HCT116 (cell line): Measurements from ENCODE around the gene MBD6. TPM values are rescaled to one million over a fixed set of nuclear protein-coding genes. Genes with fewer than 3 reads are reported as not detected.

Experiments used
- ATAC-seq: fragments of 200-7000 bp; cut with Tn5 transposase; 2 replicates; pipeline ENCODE4 v1.9.1; 2020; ENCODE audit warnings: mild to moderate bottlenecking, moderate library complexity
- BruUV-seq: library from RNA; stranded (reverse); fragments of 400-500 nt; replicated peaks from 2 replicates; lab custom pipeline; 2021; lab: Mats Ljungman, UMichigan
- CTCF ChIA-PET: fragments of 300-600 bp; sonication (Branson Sonifier 250); formaldehyde crosslinking; loops from one replicate; lab custom pipeline; 2021; ENCODE audit warnings: antibody characterized with exemption; lab: Charles Lee
- POLR2A ChIA-PET: fragments of 300-600, 350-600 bp; sonication (Branson Sonifier 250); formaldehyde crosslinking; loops from one replicate; lab custom pipeline; 2021; ENCODE audit warnings: antibody characterized with exemption; lab: Charles Lee
- RAD21 ChIA-PET, 2 experiments: fragments of 300-600 bp; sonication (Branson Sonifier 250); formaldehyde crosslinking; loops; one replicate each; lab custom pipeline; 2023; ENCODE audit warnings: low total read pairs in 2 of 2; ENCODE audit not compliant: uncharacterized antibody in 2 of 2, unreplicated experiment in 2 of 2, low non-redundant PET in 1 of 2; lab: Charles Lee
- DNase-seq: peaks from one replicate; pipeline ENCODE4 v3.0.0-alpha.2; 2010; ENCODE audit warnings: low read depth, low spot score
- H2AFZ ChIP-seq: fragments of 200-600 bp; shearing (Covaris generic), sonication (generic); 2 replicates; pipeline ENCODE4 v1.6.1; 2017; ENCODE audit warnings: low read depth, mixed run types, mixed read lengths, antibody characterized with exemption, low read length; ENCODE audit not compliant: poor library complexity, severe bottlenecking
- H3K27ac ChIP-seq: 2 replicates; pipeline ENCODE4 v1.5.1; 2012; ENCODE audit warnings: low read depth, low read length
- H3K27me3 ChIP-seq: fragments of 200-600 bp; sonication (generic); 2 replicates; pipeline ENCODE4 v1.6.1; 2016; ENCODE audit warnings: mixed run types, low read length, mixed read lengths; ENCODE audit not compliant: insufficient read depth
- H3K36me3 ChIP-seq, 2 experiments: fragments of 200-500 bp in 1 of 2; fragments of 200-600 bp in 1 of 2; sonication (Bioruptor generic) in 1 of 2; sonication (generic) in 1 of 2; 2 replicates each; pipeline versions ENCODE4 v1.5.1 to v1.6.1; 2014 to 2016; ENCODE audit warnings: low read length in 2 of 2, inconsistent platforms in 1 of 2, mixed read lengths in 1 of 2, mixed run types in 1 of 2; ENCODE audit not compliant: insufficient read depth in 2 of 2, control insufficient read depth in 1 of 2
- H3K4me1 ChIP-seq, 2 experiments: fragments of 200-600 bp in 1 of 2; sonication (generic) in 1 of 2; 2 replicates each; pipeline versions ENCODE4 v1.5.1 to v1.6.1; 2012 to 2017; ENCODE audit warnings: low read length in 2 of 2, inconsistent platforms in 1 of 2, mild to moderate bottlenecking in 1 of 2, mixed read lengths in 1 of 2, mixed run types in 1 of 2, moderate library complexity in 1 of 2; ENCODE audit not compliant: insufficient read depth in 2 of 2, control insufficient read depth in 1 of 2
- H3K4me2 ChIP-seq: fragments of 200-600 bp; sonication (generic); 2 replicates; pipeline ENCODE4 v1.6.1; 2017; ENCODE audit warnings: mixed run types, low read length, mixed read lengths
- H3K4me3 ChIP-seq, 2 experiments: fragments of 200-600 bp in 1 of 2; sonication (generic) in 1 of 2; replicated peaks in 1 of 2; 2 replicates each; pipeline ENCODE4 v1.5.1; 2011 to 2016; ENCODE audit warnings: low read length in 2 of 2, control low read depth in 1 of 2, low read depth in 1 of 2, mild to moderate bottlenecking in 1 of 2, mixed read lengths in 1 of 2, mixed run types in 1 of 2
- H3K79me2 ChIP-seq: fragments of 200-600 bp; sonication (generic); 2 replicates; pipeline ENCODE4 v1.6.1; 2017; ENCODE audit warnings: mild to moderate bottlenecking, mixed run types, low read length, moderate library complexity, mixed read lengths; ENCODE audit not compliant: insufficient read depth
- H3K9ac ChIP-seq: fragments of 200-600 bp; sonication (generic); 2 replicates; pipeline ENCODE4 v1.6.1; 2016; ENCODE audit warnings: low read length, mixed read lengths
- H3K9me2 ChIP-seq: fragments of 200-600 bp; sonication (generic), shearing (Covaris generic); 2 replicates; pipeline ENCODE4 v1.6.1; 2017; ENCODE audit warnings: mixed run types, mild to moderate bottlenecking, moderate library complexity; ENCODE audit not compliant: insufficient read depth
- H3K9me3 ChIP-seq, 2 experiments: fragments of 200-500 bp in 1 of 2; fragments of 200-600 bp in 1 of 2; sonication (Bioruptor generic) in 1 of 2; sonication (generic) in 1 of 2; 2 replicates each; pipeline ENCODE4 v1.6.1; 2014 to 2017; ENCODE audit warnings: low read length in 2 of 2, mixed read lengths in 2 of 2, inconsistent platforms in 1 of 2, low read depth in 1 of 2, mild to moderate bottlenecking in 1 of 2, mixed run types in 1 of 2, moderate library complexity in 1 of 2; ENCODE audit not compliant: control insufficient read depth in 1 of 2, insufficient read depth in 1 of 2
- H4K20me1 ChIP-seq: fragments of 200-600 bp; sonication (generic), shearing (Covaris generic); 2 replicates; pipeline ENCODE4 v1.6.1; 2017; ENCODE audit warnings: mixed run types, mild to moderate bottlenecking, moderate library complexity; ENCODE audit not compliant: insufficient read depth
- EGR1 ChIP-seq: IDR thresholded peaks from 2 replicates; pipeline ENCODE4 v1.6.1; 2012; ENCODE audit warnings: low read depth
- JUND ChIP-seq: IDR thresholded peaks from 2 replicates; pipeline ENCODE4 v1.6.1; 2012
- POLR2A ChIP-seq: IDR thresholded peaks from 2 replicates; pipeline ENCODE4 v1.7.0; 2011; ENCODE audit warnings: borderline replicate concordance; ENCODE audit not compliant: insufficient read depth, insufficient read length; ENCODE audit errors: extremely low read depth
- SP1 ChIP-seq: IDR thresholded peaks from 2 replicates; pipeline ENCODE4 v1.6.1; 2012; ENCODE audit warnings: low read depth
- TCF7L2 ChIP-seq: IDR thresholded peaks from 2 replicates; pipeline ENCODE4 v1.7.0; 2011; ENCODE audit warnings: borderline replicate concordance, inconsistent platforms; ENCODE audit not compliant: insufficient read depth, insufficient read length; ENCODE audit errors: extremely low read depth
- ZFX ChIP-seq: fragments of 450-650 bp; IDR thresholded peaks from 2 replicates; pipeline ENCODE4 v1.6.1; 2017
- ZNF274 ChIP-seq: fragments of 200-500 bp; sonication (Bioruptor generic); IDR thresholded peaks from 2 replicates; pipeline ENCODE4 v1.6.1; 2014; ENCODE audit warnings: mild to moderate bottlenecking, low read depth, low read length, inconsistent platforms
- intact Hi-C: fragments of 100-400 bp; cut with micrococcal nuclease; formaldehyde crosslinking; loops from 2 replicates; pipeline ENCODE4 v1.10.0; 2022
- total RNA-seq: library from RNA; stranded (reverse); gene quantifications from one replicate; pipeline ENCODE4 v1.2.1, GENCODE V29; 2021; ENCODE audit not compliant: unreplicated experiment
- TF ChIP-seq, protein P1 (sequence below): IDR thresholded peaks from 2 replicates; pipeline ENCODE4 v1.6.1; 2012; ENCODE audit warnings: low read depth
- TF ChIP-seq, protein P2 (sequence below): IDR thresholded peaks from 2 replicates; pipeline ENCODE4 v1.6.1; 2012

MBD6 gene
- total RNA-seq, 1 experiment from 2014 or later: 70.1 TPM

DNA sequence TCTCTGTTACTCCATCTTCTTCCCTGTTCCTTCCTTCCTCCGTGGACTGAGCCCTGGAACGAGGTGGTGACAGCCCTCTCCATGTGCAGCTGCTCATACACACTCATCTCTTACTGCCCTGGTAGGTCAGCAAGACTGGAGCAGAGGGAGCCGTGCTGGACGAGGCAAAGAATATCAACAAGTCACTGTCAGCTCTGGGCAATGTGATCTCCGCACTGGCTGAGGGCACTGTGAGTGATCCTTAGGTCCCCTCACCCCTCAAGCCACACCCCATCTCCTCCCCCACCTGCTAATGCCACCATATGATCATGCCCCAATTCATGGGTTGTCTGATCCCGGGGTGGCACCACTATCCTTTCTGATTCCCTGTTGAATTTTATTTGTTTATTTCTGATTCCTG, 46.2 kb downstream of the MBD6 start:
- no peaks in the 10 kb centered on the region for H3K9me2 ChIP-seq
- no peak overlapping the region for H3K27ac ChIP-seq
- RAD21 ChIA-PET: no interaction called here
- no peaks in the 10 kb centered on the region for H3K4me1 ChIP-seq
- no peaks in the 10 kb centered on the region for H3K27me3 ChIP-seq
- no peak overlapping the region for H3K9ac ChIP-seq
- H3K4me3 ChIP-seq: no peak overlapping the region
- DNase-seq: no peak
- POLR2A ChIA-PET: no interaction called here
- no peak overlapping the region for H2AFZ ChIP-seq
- peaks cover 0 to 6% of the 10 kb centered on the region in 2 experiments; a peak in 2 of 4 replicates for H3K36me3 ChIP-seq
- ATAC-seq: no peak
- TF ChIP-seq EGR1 (no peak), JUND (no peak), TCF7L2 (no peak), ZFX (no peak), SP1 (no peak), ZNF274 (no peak), POLR2A (no peak)
- TF ChIP-seq, protein P1, sequence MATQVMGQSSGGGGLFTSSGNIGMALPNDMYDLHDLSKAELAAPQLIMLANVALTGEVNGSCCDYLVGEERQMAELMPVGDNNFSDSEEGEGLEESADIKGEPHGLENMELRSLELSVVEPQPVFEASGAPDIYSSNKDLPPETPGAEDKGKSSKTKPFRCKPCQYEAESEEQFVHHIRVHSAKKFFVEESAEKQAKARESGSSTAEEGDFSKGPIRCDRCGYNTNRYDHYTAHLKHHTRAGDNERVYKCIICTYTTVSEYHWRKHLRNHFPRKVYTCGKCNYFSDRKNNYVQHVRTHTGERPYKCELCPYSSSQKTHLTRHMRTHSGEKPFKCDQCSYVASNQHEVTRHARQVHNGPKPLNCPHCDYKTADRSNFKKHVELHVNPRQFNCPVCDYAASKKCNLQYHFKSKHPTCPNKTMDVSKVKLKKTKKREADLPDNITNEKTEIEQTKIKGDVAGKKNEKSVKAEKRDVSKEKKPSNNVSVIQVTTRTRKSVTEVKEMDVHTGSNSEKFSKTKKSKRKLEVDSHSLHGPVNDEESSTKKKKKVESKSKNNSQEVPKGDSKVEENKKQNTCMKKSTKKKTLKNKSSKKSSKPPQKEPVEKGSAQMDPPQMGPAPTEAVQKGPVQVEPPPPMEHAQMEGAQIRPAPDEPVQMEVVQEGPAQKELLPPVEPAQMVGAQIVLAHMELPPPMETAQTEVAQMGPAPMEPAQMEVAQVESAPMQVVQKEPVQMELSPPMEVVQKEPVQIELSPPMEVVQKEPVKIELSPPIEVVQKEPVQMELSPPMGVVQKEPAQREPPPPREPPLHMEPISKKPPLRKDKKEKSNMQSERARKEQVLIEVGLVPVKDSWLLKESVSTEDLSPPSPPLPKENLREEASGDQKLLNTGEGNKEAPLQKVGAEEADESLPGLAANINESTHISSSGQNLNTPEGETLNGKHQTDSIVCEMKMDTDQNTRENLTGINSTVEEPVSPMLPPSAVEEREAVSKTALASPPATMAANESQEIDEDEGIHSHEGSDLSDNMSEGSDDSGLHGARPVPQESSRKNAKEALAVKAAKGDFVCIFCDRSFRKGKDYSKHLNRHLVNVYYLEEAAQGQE: no peak
- TF ChIP-seq, protein P2, sequence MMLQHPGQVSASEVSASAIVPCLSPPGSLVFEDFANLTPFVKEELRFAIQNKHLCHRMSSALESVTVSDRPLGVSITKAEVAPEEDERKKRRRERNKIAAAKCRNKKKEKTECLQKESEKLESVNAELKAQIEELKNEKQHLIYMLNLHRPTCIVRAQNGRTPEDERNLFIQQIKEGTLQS: no peak
- TF ChIP-seq, all 23 proteins: peak for 0
- Histone ChIP-seq H4K20me1 (no peaks in the 10 kb centered on the region), H3K9me3 (no peaks in the 10 kb centered on the region), H3K79me2 (no peaks in the 10 kb centered on the region), H3K4me2 (no peak overlapping the region)
- intact Hi-C loops: no loop called here
- no TSS peak for BruUV-seq
- CTCF ChIA-PET: no interaction called here
